HepG2 (cell line): Measurements from ENCODE around the gene SLIRP. TPM values are rescaled to one million over a fixed set of nuclear protein-coding genes. Genes with fewer than 3 reads are reported as not detected.

Experiments
- CCAR2 ChIP-seq: fragments of 200-400 bp; formaldehyde crosslinking; optimal IDR thresholded peaks from 2 replicates; pipeline ENCODE3; 2018; ENCODE audit warnings: low read depth, mild to moderate bottlenecking, low read length, moderate library complexity
- HNF4A ChIP-seq: sonication (generic); formaldehyde crosslinking; IDR thresholded peaks from 2 replicates; pipeline ENCODE4 v1.4.0; 2020; ENCODE audit warnings: missing genetic modification reagents
- JARID2 ChIP-seq: sonication (generic); formaldehyde crosslinking; IDR thresholded peaks from 2 replicates; pipeline ENCODE4 v1.8.1; 2023; ENCODE audit warnings: missing genetic modification reagents, inconsistent platforms; ENCODE audit not compliant: insufficient replicate concordance
- KDM6A ChIP-seq: IDR thresholded peaks from 2 replicates; pipeline ENCODE4 v1.6.1; 2016; ENCODE audit warnings: low read depth
- MED13 ChIP-seq: sonication (generic); formaldehyde crosslinking; IDR thresholded peaks from 2 replicates; pipeline ENCODE4 v1.5.0; 2020; ENCODE audit warnings: missing genetic modification reagents
- RNF2 ChIP-seq: fragments of 450-650 bp; conservative IDR thresholded peaks from 2 replicates; pipeline ENCODE4 v1.6.1; 2016; ENCODE audit warnings: low read depth
- TAF1 ChIP-seq: sonication (generic); formaldehyde crosslinking; IDR thresholded peaks from 2 replicates; pipeline ENCODE4 v1.4.0; 2020; ENCODE audit warnings: missing genetic modification reagents
- ZNF296 ChIP-seq: sonication (generic); formaldehyde crosslinking; conservative IDR thresholded peaks from 2 replicates; pipeline ENCODE4 v1.5.0; 2020; ENCODE audit warnings: mild to moderate bottlenecking, missing genetic modification reagents
- ZNF367 ChIP-seq: sonication (generic); formaldehyde crosslinking; IDR thresholded peaks from 2 replicates; pipeline ENCODE4 v1.4.0; 2020; ENCODE audit warnings: missing genetic modification reagents, borderline replicate concordance
- ZNF83 ChIP-seq: sonication (generic); formaldehyde crosslinking; IDR thresholded peaks from 2 replicates; pipeline ENCODE4 v1.4.0; 2020; ENCODE audit warnings: missing genetic modification reagents, mild to moderate bottlenecking, borderline replicate concordance
- polyA plus RNA-seq, 8 experiments: library from polyadenylated mRNA; depleted of rRNA in 3 of 8; stranded (reverse) in 7 of 8; unstranded in 1 of 8; fragments of >200 nt; fragmentation: Illumina TruSeq in 4 of 8; extraction: Trizol in 4 of 8; gene quantifications; 2 replicates each; pipeline versions ENCODE4 v1.2.1 to v1.2.3, GENCODE V29; 2011 to 2016; ENCODE audit warnings: low read depth in 4 of 8, missing spikeins in 1 of 8, mixed read lengths in 1 of 8; ENCODE audit not compliant: insufficient read depth in 1 of 8
- total RNA-seq, 5 experiments: library from RNA; depleted of rRNA; stranded (reverse); fragments of >200 nt; fragmentation: Illumina TruSeq; extraction: Trizol; gene quantifications; 2 replicates each; pipeline ENCODE4 v1.2.3, GENCODE V29; 2016; ENCODE audit warnings: low read depth in 1 of 5
- TF ChIP-seq, protein P1 (sequence below): sonication (generic); formaldehyde crosslinking; IDR thresholded peaks from 2 replicates; pipeline ENCODE4 v1.4.0; 2020; ENCODE audit warnings: low read depth, missing genetic modification reagents
- TF ChIP-seq, protein P2 (sequence below): IDR thresholded peaks from 2 replicates; pipeline ENCODE4 v1.6.1; 2012; ENCODE audit warnings: low read length, improper control_type of control experiment
- TF ChIP-seq, protein P3 (sequence below): sonication (generic); formaldehyde crosslinking; IDR thresholded peaks from 2 replicates; pipeline ENCODE4 v1.9.0; 2021; ENCODE audit warnings: missing genetic modification reagents, borderline replicate concordance
- TF ChIP-seq, protein P4 (sequence below): IDR thresholded peaks from 2 replicates; pipeline ENCODE4 v1.6.1; 2016
- TF ChIP-seq, protein P5 (sequence below): sonication (generic); formaldehyde crosslinking; IDR thresholded peaks from 2 replicates; pipeline ENCODE4 v1.8.1; 2022; ENCODE audit warnings: low read depth, mild to moderate bottlenecking, missing genetic modification reagents

The SLIRP gene
- total and polyA plus RNA-seq, 2 of the 13 experiments (the other 11 are each of a cell fraction or from before 2014, with no cell fraction given) = 281 to 548 TPM

DNA sequence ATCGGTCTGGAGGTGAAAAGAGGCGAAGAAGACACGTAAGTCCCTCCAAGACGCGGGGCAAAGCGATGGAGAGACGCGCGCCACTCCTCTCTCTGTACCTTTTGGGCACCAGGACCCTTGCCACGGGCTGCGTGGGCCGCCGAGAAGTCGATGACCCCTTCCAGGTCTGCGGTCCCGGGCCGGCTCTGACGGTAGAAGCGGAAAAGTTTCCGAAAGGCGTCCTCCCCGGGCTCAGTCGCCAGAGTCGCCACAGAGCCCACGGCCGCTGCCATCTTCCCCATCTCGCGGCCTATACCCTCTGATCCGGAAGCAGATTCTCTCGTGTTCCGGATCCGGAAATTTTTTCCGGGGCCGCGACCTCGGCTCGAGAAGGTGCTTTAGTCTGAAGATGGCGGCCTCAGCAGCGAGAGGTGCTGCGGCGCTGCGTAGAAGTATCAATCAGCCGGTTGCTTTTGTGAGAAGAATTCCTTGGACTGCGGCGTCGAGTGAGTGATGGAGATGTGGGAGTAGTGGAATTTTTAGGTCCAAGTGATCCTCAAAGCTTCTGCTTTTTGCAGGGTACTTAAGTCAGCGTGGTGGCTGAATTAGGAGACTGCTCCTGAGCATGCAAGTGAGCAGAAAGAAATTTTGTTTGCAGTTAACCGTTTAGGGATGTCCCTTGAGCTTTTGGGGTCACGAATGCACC is at the start of gene SLIRP, which contains the start of gene ALKBH1 (continued):
- TF ChIP-seq, protein P1, sequence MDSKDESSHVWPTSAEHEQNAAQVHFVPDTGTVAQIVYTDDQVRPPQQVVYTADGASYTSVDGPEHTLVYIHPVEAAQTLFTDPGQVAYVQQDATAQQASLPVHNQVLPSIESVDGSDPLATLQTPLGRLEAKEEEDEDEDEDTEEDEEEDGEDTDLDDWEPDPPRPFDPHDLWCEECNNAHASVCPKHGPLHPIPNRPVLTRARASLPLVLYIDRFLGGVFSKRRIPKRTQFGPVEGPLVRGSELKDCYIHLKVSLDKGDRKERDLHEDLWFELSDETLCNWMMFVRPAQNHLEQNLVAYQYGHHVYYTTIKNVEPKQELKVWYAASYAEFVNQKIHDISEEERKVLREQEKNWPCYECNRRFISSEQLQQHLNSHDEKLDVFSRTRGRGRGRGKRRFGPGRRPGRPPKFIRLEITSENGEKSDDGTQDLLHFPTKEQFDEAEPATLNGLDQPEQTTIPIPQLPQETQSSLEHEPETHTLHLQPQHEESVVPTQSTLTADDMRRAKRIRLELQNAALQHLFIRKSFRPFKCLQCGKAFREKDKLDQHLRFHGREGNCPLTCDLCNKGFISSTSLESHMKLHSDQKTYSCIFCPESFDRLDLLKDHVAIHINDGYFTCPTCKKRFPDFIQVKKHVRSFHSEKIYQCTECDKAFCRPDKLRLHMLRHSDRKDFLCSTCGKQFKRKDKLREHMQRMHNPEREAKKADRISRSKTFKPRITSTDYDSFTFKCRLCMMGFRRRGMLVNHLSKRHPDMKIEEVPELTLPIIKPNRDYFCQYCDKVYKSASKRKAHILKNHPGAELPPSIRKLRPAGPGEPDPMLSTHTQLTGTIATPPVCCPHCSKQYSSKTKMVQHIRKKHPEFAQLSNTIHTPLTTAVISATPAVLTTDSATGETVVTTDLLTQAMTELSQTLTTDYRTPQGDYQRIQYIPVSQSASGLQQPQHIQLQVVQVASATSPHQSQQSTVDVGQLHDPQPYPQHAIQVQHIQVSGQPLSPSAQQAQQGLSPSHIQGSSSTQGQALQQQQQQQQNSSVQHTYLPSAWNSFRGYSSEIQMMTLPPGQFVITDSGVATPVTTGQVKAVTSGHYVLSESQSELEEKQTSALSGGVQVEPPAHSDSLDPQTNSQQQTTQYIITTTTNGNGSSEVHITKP (CRISPR knock-in tag) = no peak
- TF ChIP-seq ZNF367 (no peak), HNF4A (peak; percentile 36), ZNF296 (CRISPR knock-in tag) (0 out of 2 replicates have a peak, but pooled peaks have one; percentile 34), CCAR2 (no peak), MED13 (peak; percentile 64; the same call in 1 of the 2 replicates), JARID2 (no peak), TAF1 (peak; percentile 97), KDM6A (CRISPR knock-in tag) (no peak), RNF2 (no peak), ZNF83 (no peak)
- TF ChIP-seq, protein P2, sequence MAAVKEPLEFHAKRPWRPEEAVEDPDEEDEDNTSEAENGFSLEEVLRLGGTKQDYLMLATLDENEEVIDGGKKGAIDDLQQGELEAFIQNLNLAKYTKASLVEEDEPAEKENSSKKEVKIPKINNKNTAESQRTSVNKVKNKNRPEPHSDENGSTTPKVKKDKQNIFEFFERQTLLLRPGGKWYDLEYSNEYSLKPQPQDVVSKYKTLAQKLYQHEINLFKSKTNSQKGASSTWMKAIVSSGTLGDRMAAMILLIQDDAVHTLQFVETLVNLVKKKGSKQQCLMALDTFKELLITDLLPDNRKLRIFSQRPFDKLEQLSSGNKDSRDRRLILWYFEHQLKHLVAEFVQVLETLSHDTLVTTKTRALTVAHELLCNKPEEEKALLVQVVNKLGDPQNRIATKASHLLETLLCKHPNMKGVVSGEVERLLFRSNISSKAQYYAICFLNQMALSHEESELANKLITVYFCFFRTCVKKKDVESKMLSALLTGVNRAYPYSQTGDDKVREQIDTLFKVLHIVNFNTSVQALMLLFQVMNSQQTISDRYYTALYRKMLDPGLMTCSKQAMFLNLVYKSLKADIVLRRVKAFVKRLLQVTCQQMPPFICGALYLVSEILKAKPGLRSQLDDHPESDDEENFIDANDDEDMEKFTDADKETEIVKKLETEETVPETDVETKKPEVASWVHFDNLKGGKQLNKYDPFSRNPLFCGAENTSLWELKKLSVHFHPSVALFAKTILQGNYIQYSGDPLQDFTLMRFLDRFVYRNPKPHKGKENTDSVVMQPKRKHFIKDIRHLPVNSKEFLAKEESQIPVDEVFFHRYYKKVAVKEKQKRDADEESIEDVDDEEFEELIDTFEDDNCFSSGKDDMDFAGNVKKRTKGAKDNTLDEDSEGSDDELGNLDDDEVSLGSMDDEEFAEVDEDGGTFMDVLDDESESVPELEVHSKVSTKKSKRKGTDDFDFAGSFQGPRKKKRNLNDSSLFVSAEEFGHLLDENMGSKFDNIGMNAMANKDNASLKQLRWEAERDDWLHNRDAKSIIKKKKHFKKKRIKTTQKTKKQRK = no peak
- TF ChIP-seq, protein P3, sequence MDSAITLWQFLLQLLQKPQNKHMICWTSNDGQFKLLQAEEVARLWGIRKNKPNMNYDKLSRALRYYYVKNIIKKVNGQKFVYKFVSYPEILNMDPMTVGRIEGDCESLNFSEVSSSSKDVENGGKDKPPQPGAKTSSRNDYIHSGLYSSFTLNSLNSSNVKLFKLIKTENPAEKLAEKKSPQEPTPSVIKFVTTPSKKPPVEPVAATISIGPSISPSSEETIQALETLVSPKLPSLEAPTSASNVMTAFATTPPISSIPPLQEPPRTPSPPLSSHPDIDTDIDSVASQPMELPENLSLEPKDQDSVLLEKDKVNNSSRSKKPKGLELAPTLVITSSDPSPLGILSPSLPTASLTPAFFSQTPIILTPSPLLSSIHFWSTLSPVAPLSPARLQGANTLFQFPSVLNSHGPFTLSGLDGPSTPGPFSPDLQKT (CRISPR knock-in tag) = peak; percentile 35; the same call in 1 of the 2 replicates
- TF ChIP-seq, protein P4, sequence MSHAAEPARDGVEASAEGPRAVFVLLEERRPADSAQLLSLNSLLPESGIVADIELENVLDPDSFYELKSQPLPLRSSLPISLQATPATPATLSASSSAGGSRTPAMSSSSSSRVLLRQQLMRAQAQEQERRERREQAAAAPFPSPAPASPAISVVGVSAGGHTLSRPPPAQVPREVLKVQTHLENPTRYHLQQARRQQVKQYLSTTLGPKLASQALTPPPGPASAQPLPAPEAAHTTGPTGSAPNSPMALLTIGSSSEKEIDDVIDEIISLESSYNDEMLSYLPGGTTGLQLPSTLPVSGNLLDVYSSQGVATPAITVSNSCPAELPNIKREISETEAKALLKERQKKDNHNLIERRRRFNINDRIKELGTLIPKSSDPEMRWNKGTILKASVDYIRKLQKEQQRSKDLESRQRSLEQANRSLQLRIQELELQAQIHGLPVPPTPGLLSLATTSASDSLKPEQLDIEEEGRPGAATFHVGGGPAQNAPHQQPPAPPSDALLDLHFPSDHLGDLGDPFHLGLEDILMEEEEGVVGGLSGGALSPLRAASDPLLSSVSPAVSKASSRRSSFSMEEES (CRISPR knock-in tag) = peak; percentile 74; the same call in 1 of the 2 replicates
- TF ChIP-seq, protein P5, sequence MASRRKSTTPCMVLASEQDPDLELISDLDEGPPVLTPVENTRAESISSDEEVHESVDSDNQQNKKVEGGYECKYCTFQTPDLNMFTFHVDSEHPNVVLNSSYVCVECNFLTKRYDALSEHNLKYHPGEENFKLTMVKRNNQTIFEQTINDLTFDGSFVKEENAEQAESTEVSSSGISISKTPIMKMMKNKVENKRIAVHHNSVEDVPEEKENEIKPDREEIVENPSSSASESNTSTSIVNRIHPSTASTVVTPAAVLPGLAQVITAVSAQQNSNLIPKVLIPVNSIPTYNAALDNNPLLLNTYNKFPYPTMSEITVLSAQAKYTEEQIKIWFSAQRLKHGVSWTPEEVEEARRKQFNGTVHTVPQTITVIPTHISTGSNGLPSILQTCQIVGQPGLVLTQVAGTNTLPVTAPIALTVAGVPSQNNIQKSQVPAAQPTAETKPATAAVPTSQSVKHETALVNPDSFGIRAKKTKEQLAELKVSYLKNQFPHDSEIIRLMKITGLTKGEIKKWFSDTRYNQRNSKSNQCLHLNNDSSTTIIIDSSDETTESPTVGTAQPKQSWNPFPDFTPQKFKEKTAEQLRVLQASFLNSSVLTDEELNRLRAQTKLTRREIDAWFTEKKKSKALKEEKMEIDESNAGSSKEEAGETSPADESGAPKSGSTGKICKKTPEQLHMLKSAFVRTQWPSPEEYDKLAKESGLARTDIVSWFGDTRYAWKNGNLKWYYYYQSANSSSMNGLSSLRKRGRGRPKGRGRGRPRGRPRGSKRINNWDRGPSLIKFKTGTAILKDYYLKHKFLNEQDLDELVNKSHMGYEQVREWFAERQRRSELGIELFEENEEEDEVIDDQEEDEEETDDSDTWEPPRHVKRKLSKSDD = no peak
